ENCODE measurements around the gene ARIH2.

Gene ARIH2

GRCh38 chr3:49018707-49019006 lies 100.0 kb downstream of the ARIH2 start:
- H3K79me2 ChIP-seq (ENCODE audit: control insufficient read depth, insufficient read depth, low read length) = peaks cover 16% of the 10 kb centered on the region
- peak overlapping the region; percentile 40 for H3K4me2 ChIP-seq (ENCODE audit: low read length)
- no peak overlapping the region for H2BK15ac ChIP-seq (replicated peaks; ENCODE audit: low read depth)
- H3K79me1 ChIP-seq (ENCODE audit: low read length) = peaks cover 18% of the 10 kb centered on the region
- H3K27ac ChIP-seq (ENCODE audit: low read depth, low read length) = no peak overlapping the region
- H3K9ac ChIP-seq (ENCODE audit: low read length) = peak overlapping the region; percentile 63
- H3K56ac ChIP-seq (ENCODE audit: low read length) = peak overlapping the region; percentile 76
- H4K8ac ChIP-seq (ENCODE audit: low read depth, low read length) = no peak overlapping the region
- peaks cover 9% of the 10 kb centered on the region for H3K4me1 ChIP-seq (ENCODE audit: control insufficient read depth, low read depth, low read length)
- no peak for DNase-seq
- no peaks in the 10 kb centered on the region for H3K27me3 ChIP-seq (ENCODE audit: insufficient read depth, low read length, poor library complexity)
- H3K4ac ChIP-seq (ENCODE audit: low read depth, low read length) = no peak overlapping the region
- peaks cover 12% of the 10 kb centered on the region for H3K36me3 ChIP-seq (ENCODE audit: control insufficient read depth, insufficient read depth, low read length)
- H2BK5ac ChIP-seq (ENCODE audit: low read length) = no peak overlapping the region
- peak overlapping the region; percentile 63 for H3K4me3 ChIP-seq (ENCODE audit: low read length)
- no peak overlapping the region for H3K23ac ChIP-seq (ENCODE audit: low read length)
- no peak overlapping the region for H2AK5ac ChIP-seq (ENCODE audit: low read length)
- no CpG with 5 or more reads among the region's 18 CpGs for WGBS (ENCODE audit: extremely low coverage, insufficient coverage, low lambda C conversion rate)
- H4K5ac ChIP-seq (ENCODE audit: low read length) = no peak overlapping the region
- no peak overlapping the region for H3K18ac ChIP-seq (ENCODE audit: low read length)
- no peak overlapping the region for H2BK120ac ChIP-seq (ENCODE audit: low read depth, low read length)

GRCh38 chr3:49019941-49020329 lies 101.3 kb downstream of the ARIH2 start:
- Histone ChIP-seq H3K4me2 (ENCODE audit: low read length) (peak overlapping the region; percentile 97), H3K23ac (ENCODE audit: low read length) (no peak overlapping the region), H3K36me3 (ENCODE audit: control insufficient read depth, insufficient read depth, low read length) (peaks cover 13% of the 10 kb centered on the region), H3K27ac (ENCODE audit: low read depth, low read length) (no peak overlapping the region), H3K79me1 (ENCODE audit: low read length) (peaks cover 11% of the 10 kb centered on the region), H3K4me3 (ENCODE audit: low read length) (peak overlapping the region; percentile 79), H3K79me2 (ENCODE audit: control insufficient read depth, insufficient read depth, low read length) (peaks cover 16% of the 10 kb centered on the region), H3K4me1 (ENCODE audit: control insufficient read depth, low read depth, low read length) (peaks cover 9% of the 10 kb centered on the region), H3K18ac (ENCODE audit: low read length) (no peak overlapping the region), H2BK120ac (ENCODE audit: low read depth, low read length) (no peak overlapping the region), H3K9ac (ENCODE audit: low read length) (peak overlapping the region; percentile 96), H2BK15ac (replicated peaks; ENCODE audit: low read depth) (no peak overlapping the region), H2BK5ac (ENCODE audit: low read length) (no peak overlapping the region), H4K5ac (ENCODE audit: low read length) (no peak overlapping the region), H2AK5ac (ENCODE audit: low read length) (no peak overlapping the region), H4K8ac (ENCODE audit: low read depth, low read length) (no peak overlapping the region), H3K56ac (ENCODE audit: low read length) (peak overlapping the region; percentile 98), H3K4ac (ENCODE audit: low read depth, low read length) (no peak overlapping the region), H3K27me3 (ENCODE audit: insufficient read depth, low read length, poor library complexity) (no peaks in the 10 kb centered on the region)
- no peak for DNase-seq
- WGBS (ENCODE audit: extremely low coverage, insufficient coverage, low lambda C conversion rate) = no CpG with 5 or more reads among the region's 12 CpGs

- peak overlapping the region; percentile 88 for H3K4ac ChIP-seq (ENCODE audit: low read depth, low read length)
- peak overlapping the region; percentile 69 for H3K18ac ChIP-seq (ENCODE audit: low read length)
- H4K5ac ChIP-seq (ENCODE audit: low read length) = no peak overlapping the region
- H2BK5ac ChIP-seq (ENCODE audit: low read length) = no peak overlapping the region
- H3K4me2 ChIP-seq (ENCODE audit: low read length) = peak overlapping the region; percentile 97
- peak overlapping the region; percentile 97 for H3K23ac ChIP-seq (ENCODE audit: low read length)
- H2AK5ac ChIP-seq (ENCODE audit: low read length) = peak overlapping the region; percentile 51
- peak overlapping the region; percentile 96 for H3K9ac ChIP-seq (ENCODE audit: low read length)
- peak overlapping the region; percentile 98 for H3K56ac ChIP-seq (ENCODE audit: low read length)
- WGBS (ENCODE audit: extremely low coverage, insufficient coverage, low lambda C conversion rate) = no CpG with 5 or more reads among the region's 51 CpGs
- peak; percentile 60 for DNase-seq
- no peak overlapping the region for H2BK15ac ChIP-seq (replicated peaks; ENCODE audit: low read depth)
- H3K27me3 ChIP-seq (ENCODE audit: insufficient read depth, low read length, poor library complexity) = no peaks in the 10 kb centered on the region
- peak overlapping the region; percentile 63 for H3K27ac ChIP-seq (ENCODE audit: low read depth, low read length)
- peaks cover 11% of the 10 kb centered on the region for H3K79me1 ChIP-seq (ENCODE audit: low read length)
- H4K8ac ChIP-seq (ENCODE audit: low read depth, low read length) = no peak overlapping the region
- H3K4me3 ChIP-seq (ENCODE audit: low read length) = peak overlapping the region; percentile 79
- H3K79me2 ChIP-seq (ENCODE audit: control insufficient read depth, insufficient read depth, low read length) = peaks cover 16% of the 10 kb centered on the region
- H3K4me1 ChIP-seq (ENCODE audit: control insufficient read depth, low read depth, low read length) = peaks cover 9% of the 10 kb centered on the region
- H3K36me3 ChIP-seq (ENCODE audit: control insufficient read depth, insufficient read depth, low read length) = peaks cover 13% of the 10 kb centered on the region
- H2BK120ac ChIP-seq (ENCODE audit: low read depth, low read length) = no peak overlapping the region
Measured at GRCh38 chr3:49020330-49021212, 101.9 kb downstream of the ARIH2 start.

GRCh38 chr3:49021213-49021812 lies 102.7 kb downstream of the ARIH2 start:
- no peak overlapping the region for H2BK120ac ChIP-seq (ENCODE audit: low read depth, low read length)
- H3K4me2 ChIP-seq (ENCODE audit: low read length) = peak overlapping the region; percentile 97
- H2BK15ac ChIP-seq (replicated peaks; ENCODE audit: low read depth) = no peak overlapping the region
- peak; percentile 98 for DNase-seq
- WGBS (ENCODE audit: extremely low coverage, insufficient coverage, low lambda C conversion rate) = no CpG with 5 or more reads among the region's 60 CpGs
- H3K79me1 ChIP-seq (ENCODE audit: low read length) = peaks cover 11% of the 10 kb centered on the region
- H3K23ac ChIP-seq (ENCODE audit: low read length) = peak overlapping the region; percentile 97
- no peak overlapping the region for H4K5ac ChIP-seq (ENCODE audit: low read length)
- H3K36me3 ChIP-seq (ENCODE audit: control insufficient read depth, insufficient read depth, low read length) = peaks cover 16% of the 10 kb centered on the region
- no peak overlapping the region for H2AK5ac ChIP-seq (ENCODE audit: low read length)
- H4K8ac ChIP-seq (ENCODE audit: low read depth, low read length) = no peak overlapping the region
- H3K4me1 ChIP-seq (ENCODE audit: control insufficient read depth, low read depth, low read length) = peaks cover 9% of the 10 kb centered on the region
- H3K56ac ChIP-seq (ENCODE audit: low read length) = peak overlapping the region; percentile 100
- H2BK5ac ChIP-seq (ENCODE audit: low read length) = peak overlapping the region; percentile 35
- H3K18ac ChIP-seq (ENCODE audit: low read length) = peak overlapping the region; percentile 81
- peak overlapping the region; percentile 97 for H3K4me3 ChIP-seq (ENCODE audit: low read length)
- H3K79me2 ChIP-seq (ENCODE audit: control insufficient read depth, insufficient read depth, low read length) = peaks cover 16% of the 10 kb centered on the region
- peak overlapping the region; percentile 100 for H3K9ac ChIP-seq (ENCODE audit: low read length)
- H3K4ac ChIP-seq (ENCODE audit: low read depth, low read length) = peak overlapping the region; percentile 88
- no peaks in the 10 kb centered on the region for H3K27me3 ChIP-seq (ENCODE audit: insufficient read depth, low read length, poor library complexity)
- H3K27ac ChIP-seq (ENCODE audit: low read depth, low read length) = peak overlapping the region; percentile 95

GRCh38 chr3:49021813-49022687 lies 103.4 kb downstream of the ARIH2 start, which contains the start of gene NDUFAF3:
TSS of gene NDUFAF3 (plus strand) at chr3:49022121. CDS start at chr3:49022145, 24 bp downstream.
- Histone ChIP-seq H2AK5ac (ENCODE audit: low read length) (peak within 1 kb of the TSS; percentile 98), H3K79me2 (ENCODE audit: control insufficient read depth, insufficient read depth, low read length) (peaks cover 16% of the 10 kb centered on the region), H3K56ac (ENCODE audit: low read length) (peak within 1 kb of the TSS; percentile 100), H2BK5ac (ENCODE audit: low read length) (peak within 1 kb of the TSS; percentile 84), H3K79me1 (ENCODE audit: low read length) (peaks cover 11% of the 10 kb centered on the region), H2BK15ac (replicated peaks; ENCODE audit: low read depth) (no peak within 1 kb of the TSS), H2BK120ac (ENCODE audit: low read depth, low read length) (no peak within 1 kb of the TSS), H3K27ac (ENCODE audit: low read depth, low read length) (peak within 1 kb of the TSS; percentile 95), H3K4me2 (ENCODE audit: low read length) (peak within 1 kb of the TSS; percentile 98), H4K5ac (ENCODE audit: low read length) (no peak within 1 kb of the TSS), H3K4me1 (ENCODE audit: control insufficient read depth, low read depth, low read length) (peaks cover 9% of the 10 kb centered on the region), H3K4ac (ENCODE audit: low read depth, low read length) (peak within 1 kb of the TSS; percentile 88), H3K36me3 (ENCODE audit: control insufficient read depth, insufficient read depth, low read length) (peaks cover 18% of the 10 kb centered on the region), H3K9ac (ENCODE audit: low read length) (peak within 1 kb of the TSS; percentile 100), H4K8ac (ENCODE audit: low read depth, low read length) (no peak within 1 kb of the TSS), H3K23ac (ENCODE audit: low read length) (peak within 1 kb of the TSS; percentile 99), H3K27me3 (ENCODE audit: insufficient read depth, low read length, poor library complexity) (no peaks in the 10 kb centered on the region), H3K4me3 (ENCODE audit: low read length) (peak within 1 kb of the TSS; percentile 97), H3K18ac (ENCODE audit: low read length) (peak within 1 kb of the TSS; percentile 81)
- DNase-seq = peak; percentile 97
- no CpG with 5 or more reads among the region's 83 CpGs for WGBS (ENCODE audit: extremely low coverage, insufficient coverage, low lambda C conversion rate)
